T-helper 1 cell treated with Interleukin-12 subunit alpha and Interleukin-12 subunit beta and Interleukin-4 antibody, amounts not matched to agents 30 ng/mL and 1 ng/mL, for 36 hours (primary cell): ENCODE data around the gene BUD13. TPM values are rescaled to one million over a fixed set of nuclear protein-coding genes. Genes with fewer than 3 reads are reported as not detected.
"Not testable (repeated sequence)": the region's sequence is repeated elsewhere in the genome, so short reads cannot be mapped to it uniquely, and the experiment has no call there.

Experiments used
- intact Hi-C: fragments of 100-400 bp; cut with micrococcal nuclease; formaldehyde crosslinking; loops from one replicate; pipeline ENCODE4 v1.15.1; 2024
- total RNA-seq: library from RNA; stranded (reverse); gene quantifications from 2 replicates; pipeline ENCODE4 v1.2.3, GENCODE V29; 2022

The BUD13 gene, protein sequence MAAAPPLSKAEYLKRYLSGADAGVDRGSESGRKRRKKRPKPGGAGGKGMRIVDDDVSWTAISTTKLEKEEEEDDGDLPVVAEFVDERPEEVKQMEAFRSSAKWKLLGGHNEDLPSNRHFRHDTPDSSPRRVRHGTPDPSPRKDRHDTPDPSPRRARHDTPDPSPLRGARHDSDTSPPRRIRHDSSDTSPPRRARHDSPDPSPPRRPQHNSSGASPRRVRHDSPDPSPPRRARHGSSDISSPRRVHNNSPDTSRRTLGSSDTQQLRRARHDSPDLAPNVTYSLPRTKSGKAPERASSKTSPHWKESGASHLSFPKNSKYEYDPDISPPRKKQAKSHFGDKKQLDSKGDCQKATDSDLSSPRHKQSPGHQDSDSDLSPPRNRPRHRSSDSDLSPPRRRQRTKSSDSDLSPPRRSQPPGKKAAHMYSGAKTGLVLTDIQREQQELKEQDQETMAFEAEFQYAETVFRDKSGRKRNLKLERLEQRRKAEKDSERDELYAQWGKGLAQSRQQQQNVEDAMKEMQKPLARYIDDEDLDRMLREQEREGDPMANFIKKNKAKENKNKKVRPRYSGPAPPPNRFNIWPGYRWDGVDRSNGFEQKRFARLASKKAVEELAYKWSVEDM
- total RNA-seq = 26.4 and 27.9 TPM in 2 replicates

DNA sequence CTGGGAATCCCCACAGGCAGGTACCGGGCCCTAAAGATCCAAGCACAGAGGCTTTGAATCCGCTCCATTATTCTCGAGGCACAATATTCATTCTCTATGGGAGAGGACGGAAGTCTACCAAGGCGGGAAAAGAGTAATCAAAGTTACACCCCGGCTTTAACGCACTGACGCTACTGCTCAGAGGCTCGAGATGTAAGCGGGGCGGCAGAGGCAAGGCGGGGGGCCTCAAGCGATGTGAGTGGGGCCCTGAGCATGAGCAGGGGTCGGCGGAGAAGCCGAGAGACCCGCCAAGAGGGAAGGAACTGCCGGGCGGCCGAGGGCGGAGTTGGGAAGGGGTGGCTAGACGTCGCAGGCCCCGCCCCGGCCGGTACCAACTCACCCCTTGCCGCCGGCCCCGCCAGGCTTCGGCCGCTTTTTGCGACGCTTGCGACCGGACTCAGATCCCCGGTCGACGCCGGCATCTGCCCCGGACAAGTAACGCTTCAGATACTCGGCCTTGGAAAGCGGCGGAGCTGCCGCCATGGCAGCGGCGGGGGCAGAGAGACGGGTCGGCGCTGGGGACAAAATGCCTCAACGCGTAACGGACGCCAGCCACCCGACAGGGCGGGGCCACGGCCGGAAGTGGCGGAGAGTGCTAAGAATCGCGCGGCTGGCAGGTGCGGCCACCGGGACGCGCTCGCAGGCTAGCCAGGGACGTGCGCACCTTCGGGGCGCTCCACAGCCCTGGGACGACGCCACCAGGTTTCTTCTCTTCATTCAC is at the start of gene BUD13:
Gene BUD13 (minus strand): TSS at position 545 of the 760 bp plus-strand sequence. CDS start 23 bp downstream, at position 522.
- intact Hi-C loops = loop anchor here (1.0 to 5.0 kb wide), 10 partner anchors 10 to 555 kb away; partner anchors contain the start of genes CEP164, PAFAH1B2, PCSK7 and RNF214

DNA sequence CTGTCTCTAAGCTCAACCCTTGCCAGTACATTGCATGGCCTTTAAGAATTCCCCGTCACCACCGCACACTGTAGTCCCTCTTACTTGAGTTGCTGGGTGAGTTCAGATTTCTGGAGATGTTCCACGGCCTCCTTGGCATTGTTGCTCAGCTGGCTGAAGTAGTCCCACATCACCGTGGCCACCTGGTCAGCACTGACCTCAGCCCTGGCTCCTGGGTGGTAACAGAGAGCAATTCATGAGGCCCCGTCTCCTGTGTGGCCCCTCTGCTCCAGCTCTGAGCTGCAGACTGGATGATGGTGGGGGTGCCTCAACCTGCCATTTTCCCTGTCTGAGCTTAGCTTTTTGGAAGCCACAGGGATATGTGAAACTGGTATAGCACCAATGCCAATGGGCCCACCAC is 49.8 kb upstream of the BUD13 start:
- intact Hi-C loops = no loop called here

DNA sequence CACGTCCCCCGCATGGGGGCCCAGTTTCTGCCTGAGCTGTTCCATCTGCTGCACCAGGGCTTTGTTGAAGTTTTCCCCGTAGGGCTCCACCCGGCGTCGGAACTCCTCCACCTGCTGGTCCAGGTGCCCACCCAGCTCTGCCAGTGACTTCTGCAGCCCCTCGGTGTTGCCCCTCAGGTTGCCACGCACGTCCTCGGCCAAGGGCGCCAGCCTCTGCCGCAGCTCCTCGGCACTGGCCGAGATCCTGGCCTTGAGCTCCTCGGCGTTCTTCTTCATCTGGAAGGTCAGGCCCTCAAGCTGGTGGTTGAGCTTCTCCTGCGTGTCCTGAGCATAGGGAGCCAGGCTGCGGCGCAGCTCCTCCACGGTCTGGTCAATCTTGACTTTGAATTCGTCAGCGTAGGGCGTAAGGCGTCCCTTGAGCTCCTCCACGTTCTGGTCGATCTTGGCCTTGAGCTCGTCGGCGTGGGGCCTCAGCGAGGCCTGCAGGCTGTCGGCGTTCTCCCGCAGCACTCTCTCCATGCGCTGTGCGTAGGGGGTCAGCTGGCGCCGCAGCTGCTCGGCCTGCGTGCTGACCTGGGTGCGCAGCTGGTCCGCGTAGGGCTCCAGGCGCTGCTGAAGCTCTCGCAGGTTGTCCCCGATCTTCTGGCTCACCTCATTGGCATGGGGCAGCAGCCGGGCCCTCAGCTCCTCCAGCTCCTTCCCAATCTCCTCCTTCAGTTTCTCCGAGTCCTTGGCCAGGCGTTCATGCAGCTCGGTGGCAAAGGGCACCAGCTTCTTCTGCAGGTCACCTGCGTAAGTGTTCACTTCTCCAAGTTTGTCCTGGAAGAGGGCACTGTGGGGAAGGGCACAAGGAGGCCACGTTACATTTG is 48.5 kb upstream of the BUD13 start:
- intact Hi-C loops = no loop called here

DNA sequence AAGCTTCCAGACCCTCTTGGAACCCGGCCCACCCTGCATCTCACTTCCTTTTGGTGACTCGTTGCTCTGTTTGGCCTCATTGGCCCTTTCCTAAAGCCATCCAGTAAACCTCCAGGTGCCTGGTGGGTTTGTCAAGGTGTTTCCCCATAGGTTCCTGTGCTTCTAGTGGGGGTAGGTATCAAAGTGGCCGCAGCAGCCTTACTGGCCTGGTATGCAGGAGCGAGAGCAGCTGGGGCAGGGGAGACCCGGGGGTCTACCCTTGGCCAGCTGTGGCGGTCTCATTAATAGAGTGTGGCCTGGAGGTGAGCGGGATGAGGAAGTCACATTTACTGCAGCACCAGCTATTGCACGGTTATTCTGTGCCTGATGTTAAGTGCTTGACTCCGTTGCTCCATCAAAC is 46.3 kb upstream of the BUD13 start:
- intact Hi-C loops = no loop called here

DNA sequence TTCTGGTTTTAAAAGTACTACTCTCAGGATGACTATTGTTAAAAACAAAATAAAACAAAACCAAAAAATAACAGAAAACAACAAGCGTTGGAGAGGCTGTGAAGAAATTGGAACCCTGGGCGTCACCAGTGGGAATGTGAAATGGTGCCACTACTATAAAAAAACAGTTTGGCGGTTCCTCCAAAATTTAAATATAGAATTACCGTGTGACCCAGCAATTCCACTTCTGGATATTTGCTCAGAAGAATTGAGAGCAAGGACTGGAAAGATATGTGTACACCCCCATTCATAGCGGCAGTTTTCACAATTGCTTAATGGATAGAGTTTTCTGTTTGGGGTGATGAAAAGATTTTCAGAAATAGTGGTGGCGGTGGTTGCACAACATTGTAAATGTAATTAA is 41.7 kb upstream of the BUD13 start:
- intact Hi-C loops = no loop called here

DNA sequence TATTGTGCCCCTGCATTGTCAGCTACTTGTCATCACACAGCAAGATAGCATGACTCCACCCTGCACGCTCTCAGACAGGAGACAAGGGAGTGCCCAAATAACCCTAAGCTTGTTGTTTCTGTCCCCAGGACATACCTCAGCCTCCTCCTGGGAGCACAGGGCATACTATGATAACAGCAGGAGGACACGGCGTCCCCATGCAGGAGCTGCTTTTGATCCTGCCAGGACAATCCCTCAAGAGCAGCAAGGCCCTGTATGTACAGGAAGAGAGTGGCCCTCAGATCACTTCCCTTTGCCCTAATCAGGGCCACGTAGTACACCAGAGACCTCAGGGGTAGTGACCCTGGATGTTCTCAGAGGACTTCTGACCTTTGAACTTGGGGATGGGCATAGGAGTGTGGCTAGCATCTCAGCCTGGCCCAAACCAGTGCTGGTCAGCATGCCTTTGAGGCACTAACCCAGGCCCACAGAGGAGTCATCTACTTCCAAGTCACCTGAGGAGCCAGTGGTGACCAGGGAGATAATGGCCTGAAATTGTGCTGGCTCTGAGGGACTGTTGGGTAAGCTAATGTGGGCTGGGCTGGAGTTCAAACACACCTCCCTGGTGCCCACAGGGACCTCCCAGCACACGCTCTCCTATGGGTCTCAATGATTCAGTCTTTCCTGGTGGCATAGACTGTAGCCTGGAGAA is 41.1 kb upstream of the BUD13 start:
- intact Hi-C loops = no loop called here

DNA sequence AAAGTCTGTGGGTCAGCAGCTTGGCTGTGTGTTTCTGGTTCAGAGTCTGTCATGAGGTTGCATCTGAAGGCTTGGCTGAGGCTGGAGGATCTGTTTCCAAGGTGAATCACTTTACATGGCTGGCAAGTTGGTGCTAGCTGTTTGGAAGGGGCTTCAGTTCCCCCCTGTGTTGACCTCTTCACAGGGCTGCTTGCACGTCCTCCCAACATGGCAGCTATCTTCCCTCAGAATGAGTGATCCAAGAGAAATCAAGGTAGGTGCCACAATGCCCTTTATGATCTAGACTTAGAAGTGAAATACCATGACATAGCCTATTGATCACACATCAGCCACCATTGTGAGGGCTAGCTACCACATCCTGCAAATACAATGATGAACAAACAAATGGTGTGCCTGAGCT is 40.4 kb upstream of the BUD13 start:
- intact Hi-C loops = no loop called here

DNA sequence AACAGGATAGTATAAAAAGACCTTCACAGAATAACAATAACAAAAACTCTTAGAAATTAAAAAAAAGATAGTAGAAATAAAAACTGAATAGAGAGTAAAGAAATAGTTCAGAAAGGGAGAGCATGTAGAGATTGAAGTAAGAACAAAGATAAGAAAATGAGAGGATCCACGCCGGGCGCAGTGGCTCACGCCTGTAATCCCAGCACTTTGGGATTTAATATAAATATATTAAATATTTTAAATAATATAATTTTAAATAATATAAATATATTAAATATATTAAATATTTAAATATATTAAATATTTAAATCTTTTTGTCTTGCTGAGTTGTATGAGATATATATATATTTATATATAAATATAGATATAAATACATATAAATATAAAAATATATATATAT is 39.3 kb upstream of the BUD13 start:
- intact Hi-C loops = no loop called here

DNA sequence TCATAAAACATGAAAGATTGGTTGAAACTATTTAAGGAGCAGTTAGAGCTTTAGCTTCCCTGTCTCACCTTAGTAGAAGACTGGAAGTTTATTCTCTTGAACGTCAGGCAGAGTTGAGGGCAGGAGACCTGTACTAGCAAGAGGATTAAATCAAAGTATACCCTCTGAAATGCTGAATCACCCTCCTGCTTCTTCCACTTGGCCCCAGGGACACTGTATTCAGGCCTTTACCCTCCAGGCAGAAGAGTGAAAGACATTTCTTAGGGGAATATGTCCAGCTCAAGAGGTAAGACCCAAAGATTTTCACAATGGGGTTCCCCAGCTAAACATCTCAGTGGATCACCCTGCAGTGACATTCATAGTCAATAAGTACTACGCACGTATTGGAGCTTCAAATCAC is 38.4 kb upstream of the BUD13 start:
- intact Hi-C loops = no loop called here

DNA sequence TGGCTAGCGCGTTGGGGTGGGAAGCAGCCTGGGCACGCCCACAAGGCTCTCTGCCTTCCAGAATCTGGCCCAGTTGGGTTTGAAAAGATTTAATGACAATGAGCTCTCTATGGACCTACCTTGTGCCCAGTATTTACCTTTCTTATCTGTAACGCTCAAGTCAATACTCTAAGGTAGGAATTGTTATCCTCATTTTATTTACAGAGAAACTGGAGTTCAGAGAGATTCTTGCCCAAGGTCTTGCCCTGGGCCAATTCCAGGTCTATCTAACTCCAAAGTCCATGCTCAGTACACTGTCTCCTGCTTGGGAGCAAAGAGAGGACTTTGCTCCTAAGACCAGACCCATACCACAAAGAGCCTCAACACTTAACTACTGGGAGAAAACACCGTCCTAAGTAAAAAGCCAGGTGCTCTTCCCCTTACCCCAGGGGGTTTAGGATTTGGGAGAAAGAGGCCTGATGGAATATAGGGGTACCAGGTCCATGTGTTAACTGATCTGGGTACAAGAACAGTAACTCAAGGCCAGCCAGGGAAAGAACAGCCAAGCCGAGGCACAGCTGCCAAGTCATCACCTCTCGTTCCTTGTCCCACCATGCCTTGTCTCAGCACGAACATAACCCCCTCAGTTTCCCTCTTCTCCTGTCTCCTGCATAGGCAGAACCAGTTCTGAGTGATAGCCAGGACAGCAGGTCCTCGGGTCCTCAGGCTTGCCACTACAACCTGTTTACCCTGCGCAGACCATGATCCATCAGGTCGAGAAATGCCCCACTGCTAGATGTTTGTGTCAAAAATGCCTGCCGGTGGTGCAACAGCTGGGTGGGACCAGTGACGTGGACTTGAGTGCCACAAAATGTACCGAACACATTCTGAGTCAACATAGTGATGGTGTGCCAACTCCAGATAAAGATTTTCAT is 35.7 kb upstream of the BUD13 start:
- intact Hi-C loops = no loop called here

DNA sequence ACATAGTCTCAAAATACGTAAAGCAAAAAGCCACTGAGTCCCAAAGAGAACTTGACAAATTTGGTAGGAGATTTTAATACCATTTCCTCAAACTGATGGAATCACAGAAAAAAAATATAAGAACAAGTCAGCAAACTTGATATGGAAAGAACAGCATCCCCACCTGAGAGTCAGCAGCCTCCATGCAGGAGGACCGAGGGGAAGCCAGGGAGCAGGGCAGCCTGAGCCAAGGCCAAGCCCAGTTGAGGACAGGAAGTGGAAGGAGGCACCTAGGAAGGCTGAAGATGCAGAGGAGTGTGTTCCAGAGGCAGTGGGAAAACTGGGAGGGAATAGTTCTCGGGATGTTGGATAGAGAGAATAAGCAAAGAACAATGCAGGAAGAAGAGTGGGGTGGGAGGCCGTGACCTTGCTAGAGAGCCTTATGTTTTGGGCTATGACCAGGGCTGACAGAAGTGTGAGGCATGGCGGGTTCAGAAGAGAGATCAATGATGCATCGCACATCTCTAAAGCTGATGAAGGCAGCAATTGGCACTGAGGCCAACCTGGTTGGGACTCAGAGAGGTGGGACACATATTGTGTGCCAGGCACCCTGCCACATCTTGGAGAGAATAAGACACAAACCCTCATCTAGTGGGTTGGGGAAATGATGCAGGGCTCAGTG is 34.9 kb upstream of the BUD13 start:
- intact Hi-C loops = no loop called here

DNA sequence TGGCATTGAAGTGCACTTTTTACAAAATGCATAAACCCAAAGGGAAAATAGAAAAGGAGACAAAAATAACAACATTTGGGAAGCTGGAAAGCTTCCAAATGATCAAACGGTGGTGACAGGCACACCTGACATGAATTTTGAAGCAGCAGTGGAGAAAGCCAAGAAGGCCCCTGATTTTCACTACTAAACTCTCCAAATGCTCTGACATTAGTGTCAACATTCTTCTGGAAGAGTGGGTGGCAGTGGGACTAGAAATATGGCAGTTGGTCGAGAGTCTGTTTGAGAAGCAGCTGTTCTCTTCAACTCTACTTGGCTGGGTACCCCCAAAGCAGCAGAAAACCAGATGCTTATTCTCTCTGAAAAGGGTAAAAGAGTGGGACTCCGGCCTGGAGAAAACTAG is 31.2 kb upstream of the BUD13 start:
- intact Hi-C loops = no loop called here

DNA sequence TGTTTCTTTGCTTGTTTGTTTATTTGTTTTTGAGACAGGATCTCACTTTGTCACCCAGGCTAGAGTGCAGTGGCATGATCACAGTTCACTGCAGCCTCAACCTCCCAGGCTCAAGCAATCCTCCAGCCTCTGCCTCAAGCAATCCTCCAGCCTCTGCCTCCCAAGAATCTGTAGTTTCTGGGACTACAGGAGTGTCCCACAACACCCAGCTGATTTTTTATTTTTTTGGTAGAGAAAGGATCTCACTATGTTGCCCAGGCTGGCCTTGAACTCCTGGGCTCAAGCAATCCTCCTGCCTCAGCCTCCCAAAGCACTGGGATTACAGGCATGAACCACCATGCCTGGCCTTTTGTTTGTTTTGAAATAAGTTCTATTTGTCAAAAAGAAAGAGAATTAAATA is 28.9 kb upstream of the BUD13 start:
- intact Hi-C loops = not testable (repeated sequence)

DNA sequence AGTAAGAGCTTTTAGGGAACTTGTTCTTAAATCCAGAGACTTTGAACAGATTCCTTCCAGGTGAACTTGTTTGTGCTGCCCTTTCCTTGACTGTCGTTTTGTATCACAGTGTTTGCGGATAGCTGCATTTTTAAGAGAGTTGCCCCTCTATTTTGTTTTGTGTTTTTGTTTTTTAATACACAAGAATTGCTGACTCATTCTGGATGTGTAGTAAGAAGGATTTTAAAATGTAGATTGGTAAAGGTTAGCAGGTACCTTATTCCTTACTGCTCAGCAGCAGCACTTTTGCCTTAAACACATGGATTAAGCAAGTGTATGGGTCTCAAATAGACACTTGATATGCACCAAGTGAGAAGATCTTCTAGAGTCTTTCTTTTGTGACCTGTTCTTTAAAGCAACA is 27.8 kb upstream of the BUD13 start:
- intact Hi-C loops = no loop called here

DNA sequence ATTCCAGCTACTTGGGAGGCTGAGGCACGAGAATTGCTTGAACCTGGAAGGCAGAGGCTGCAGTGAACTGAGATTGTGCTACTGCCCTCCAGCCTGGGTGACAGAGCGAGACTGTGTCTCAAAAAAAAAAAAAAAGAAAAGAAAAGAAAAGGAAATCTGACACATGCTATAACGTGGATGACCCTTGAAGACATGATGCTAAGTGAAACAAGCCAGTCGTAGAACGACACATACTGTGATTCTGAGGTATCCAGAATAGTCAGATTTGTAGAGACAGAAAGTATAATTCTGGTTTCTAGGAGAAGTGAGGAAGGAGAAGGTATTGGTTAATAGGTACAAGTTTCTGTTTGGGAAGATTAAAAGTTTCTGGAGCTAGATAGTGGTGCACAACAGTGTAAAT is 25.6 kb upstream of the BUD13 start:
- intact Hi-C loops = no loop called here

DNA sequence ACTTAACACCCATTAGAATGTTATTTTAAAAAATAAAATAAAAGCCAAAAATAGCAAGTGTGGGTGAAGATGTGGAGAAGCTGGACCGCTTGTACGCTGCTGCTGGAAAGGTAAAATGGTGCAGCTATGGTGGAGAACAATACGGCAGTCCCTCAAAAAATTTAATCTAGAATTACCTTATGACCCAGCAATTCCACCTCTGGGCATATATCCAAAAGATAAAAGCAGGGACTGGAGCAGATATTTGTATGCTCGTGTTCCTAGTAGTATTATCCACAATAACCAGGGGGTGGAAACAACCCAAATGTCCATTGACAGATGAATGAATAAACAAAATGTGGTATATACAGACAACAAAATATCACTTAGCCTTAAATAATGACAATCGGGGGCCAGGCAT is 25.0 kb upstream of the BUD13 start:
- intact Hi-C loops = no loop called here

DNA sequence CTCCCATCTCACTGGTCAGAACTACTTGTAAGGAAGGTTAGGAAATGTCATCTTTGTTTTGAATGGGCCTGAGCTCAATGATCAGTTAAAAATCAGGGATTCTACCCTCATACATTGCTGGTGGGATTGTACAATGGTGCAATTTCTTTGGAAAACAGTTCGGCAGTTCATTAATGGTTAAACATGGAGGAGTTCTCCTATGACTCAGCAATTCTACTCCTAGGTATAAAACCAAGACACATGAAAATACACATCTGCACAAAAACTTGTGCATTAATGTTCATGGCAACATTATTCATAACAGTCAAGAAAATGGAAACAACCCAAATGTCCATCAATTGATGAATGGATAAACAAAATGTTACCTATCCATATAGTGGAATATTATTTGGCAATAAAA is 23.8 kb upstream of the BUD13 start:
- intact Hi-C loops = no loop called here

DNA sequence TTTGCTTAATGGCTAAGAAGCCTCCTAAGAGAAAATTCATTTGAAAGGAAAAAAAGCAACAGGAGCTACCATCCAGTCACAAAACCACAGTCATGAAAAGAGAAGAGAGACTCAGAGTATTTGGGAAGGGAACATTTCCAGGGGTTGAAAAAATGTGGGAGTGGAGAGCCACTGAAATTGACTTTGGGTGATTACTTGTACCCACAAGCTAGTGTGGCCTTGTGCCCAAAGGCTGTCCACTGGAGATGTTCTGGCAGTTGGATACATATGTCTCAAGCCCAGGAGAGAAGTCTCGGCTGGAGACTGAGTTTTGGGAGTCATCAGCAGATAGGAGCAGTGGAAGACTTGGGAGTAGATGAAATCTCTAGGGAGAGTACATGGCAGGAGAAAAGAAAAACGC is 22.1 kb upstream of the BUD13 start:
- intact Hi-C loops = no loop called here

DNA sequence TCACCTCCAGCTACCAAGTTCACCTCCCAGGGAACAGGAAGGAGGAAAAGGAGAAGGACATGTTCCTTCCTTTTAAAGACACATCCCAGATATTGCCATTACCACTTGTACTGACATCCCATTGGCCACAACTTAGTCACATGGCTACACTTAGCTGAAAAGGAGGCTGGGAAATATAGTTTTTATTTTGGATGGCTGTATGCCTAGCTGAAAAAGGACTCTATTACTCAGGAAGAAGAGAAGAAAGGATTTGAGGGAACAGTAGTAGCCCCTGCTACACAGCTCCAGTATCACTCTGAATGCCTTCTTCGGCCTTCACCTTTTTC is 20.9 kb upstream of the BUD13 start:
- intact Hi-C loops = no loop called here
